HepG2 (cell line): ENCODE results near the gene PLCG2. TPM values are rescaled to one million over a fixed set of nuclear protein-coding genes. Genes with fewer than 3 reads are reported as not detected.

Experiments used
- ATAC-seq: fragments of 200-7000 bp; cut with Tn5 transposase; 3 replicates; pipeline ENCODE4 v1.9.1; 2020; ENCODE audit warnings: mild to moderate bottlenecking, moderate library complexity
- BruUV-seq: library from RNA; stranded (reverse); fragments of 400-500 nt; replicated peaks from 2 replicates; lab custom pipeline; 2021; lab: Mats Ljungman, UMichigan
- CTCF ChIA-PET: fragments of 300-600 bp; formaldehyde crosslinking; extraction: SDS; loops from one replicate; lab custom pipeline; 2021; ENCODE audit warnings: low total read pairs, inconsistent platforms, low intra/inter-chr PET ratio; lab: Yijun Ruan, JAX
- POLR2A ChIA-PET: fragments of 350-600 bp; sonication (Branson Sonifier 250); formaldehyde crosslinking; loops from one replicate; lab custom pipeline; 2020; ENCODE audit warnings: antibody characterized with exemption, inconsistent platforms; lab: Yijun Ruan, JAX
- DNase-seq: peaks from one replicate; pipeline ENCODE4 v3.0.0-alpha.2; 2015; ENCODE audit warnings: low spot score
- FAIRE-seq: peaks from 3 replicates; lab custom pipeline; 2011; peaks lifted over from hg19 to GRCh38; lab: Jason Lieb, UNC
- H2AFZ ChIP-seq: one replicate; pipeline ENCODE4 v1.6.1; 2011; ENCODE audit warnings: low read length, inconsistent platforms
- H3K27ac ChIP-seq: fragments of 300-600 bp; 3 replicates; pipeline ENCODE4 v1.8.0; 2011; ENCODE audit warnings: mixed run types, mild to moderate bottlenecking, mixed read lengths, low read length, inconsistent platforms; ENCODE audit not compliant: insufficient read depth; ENCODE audit errors: extremely low read length
- H3K27me3 ChIP-seq, 2 experiments: fragments of 200-600 bp in 1 of 2; 2 replicates in 1 of 2; 3 replicates in 1 of 2; pipeline versions ENCODE4 v1.6.0 to v1.8.0; 2011; ENCODE audit warnings: low read length in 2 of 2, mild to moderate bottlenecking in 2 of 2, moderate library complexity in 2 of 2, inconsistent platforms in 1 of 2; ENCODE audit not compliant: insufficient read depth in 2 of 2, control insufficient read depth in 1 of 2
- H3K36me3 ChIP-seq, 2 experiments: fragments of 200-600 bp in 1 of 2; replicated peaks in 1 of 2; 2 replicates in 1 of 2; 3 replicates in 1 of 2; pipeline versions ENCODE4 v1.5.1 to v1.8.0; 2011; ENCODE audit warnings: low read length in 2 of 2, inconsistent platforms in 1 of 2; ENCODE audit not compliant: insufficient read depth in 2 of 2, control insufficient read depth in 1 of 2
- H3K4me1 ChIP-seq: 2 replicates; pipeline ENCODE4 v1.5.1; 2012; ENCODE audit warnings: low read length, inconsistent platforms; ENCODE audit not compliant: insufficient read depth
- H3K4me2 ChIP-seq: 2 replicates; pipeline ENCODE4 v1.6.0; 2011; ENCODE audit warnings: low read depth, low read length, inconsistent platforms
- H3K4me3 ChIP-seq, 3 experiments: fragments of 200-600 bp in 1 of 3; sonication (generic), shearing (Covaris generic) in 1 of 3; replicated peaks in 1 of 3; 2 replicates each; pipeline ENCODE4 v1.5.1; 2011 to 2016; ENCODE audit warnings: low read length in 3 of 3, inconsistent platforms in 2 of 3, low read depth in 2 of 3, mild to moderate bottlenecking in 2 of 3, control low read depth in 1 of 3, mixed read lengths in 1 of 3; ENCODE audit not compliant: insufficient read depth in 1 of 3
- H3K79me2 ChIP-seq: one replicate; pipeline ENCODE4 v1.6.1; 2011; ENCODE audit warnings: low read length, inconsistent platforms; ENCODE audit not compliant: insufficient read depth
- H3K9ac ChIP-seq: 2 replicates; pipeline ENCODE4 v1.6.0; 2011; ENCODE audit warnings: mild to moderate bottlenecking, low read depth, low read length, inconsistent platforms; ENCODE audit not compliant: insufficient read depth
- H3K9me3 ChIP-seq: 2 replicates; pipeline ENCODE4 v1.5.1; 2012; ENCODE audit warnings: mild to moderate bottlenecking, low read length
- H4K20me1 ChIP-seq: 2 replicates; pipeline ENCODE4 v1.6.0; 2011; ENCODE audit warnings: inconsistent platforms, mild to moderate bottlenecking, low read length, moderate library complexity; ENCODE audit not compliant: insufficient read depth
- ARNT ChIP-seq: fragments of 450-650 bp; IDR thresholded peaks from 2 replicates; pipeline ENCODE4 v1.6.1; 2017
- CAMTA2 ChIP-seq: sonication (generic); formaldehyde crosslinking; IDR thresholded peaks from 2 replicates; pipeline ENCODE4 v1.4.0; 2020; ENCODE audit warnings: mild to moderate bottlenecking, missing genetic modification reagents, borderline replicate concordance
- DNMT3B ChIP-seq: conservative IDR thresholded peaks from 2 replicates; pipeline ENCODE4 v1.6.1; 2016; ENCODE audit warnings: missing biosample characterization, control low read depth
- HMG20B ChIP-seq: conservative IDR thresholded peaks from 2 replicates; pipeline ENCODE4 v1.6.1; 2016; ENCODE audit warnings: missing genetic modification reagents, missing compliant biosample characterization
- NBN ChIP-seq: fragments of 450-650 bp; conservative IDR thresholded peaks from 2 replicates; pipeline ENCODE4 v1.6.1; 2017
- NCOA1 ChIP-seq: sonication (generic); formaldehyde crosslinking; IDR thresholded peaks from 2 replicates; pipeline ENCODE4 v1.9.0; 2021; ENCODE audit warnings: missing genetic modification reagents
- NFIB ChIP-seq: sonication (generic); formaldehyde crosslinking; IDR thresholded peaks from 2 replicates; pipeline ENCODE4 v1.9.0; 2021; ENCODE audit warnings: missing genetic modification reagents, mild to moderate bottlenecking, borderline replicate concordance
- SIN3B ChIP-seq: fragments of 150-350 bp; IDR thresholded peaks from 2 replicates; pipeline ENCODE4 v1.6.1; 2014; ENCODE audit warnings: low read length
- SPEN ChIP-seq: sonication (generic); formaldehyde crosslinking; IDR thresholded peaks from 2 replicates; pipeline ENCODE4 v1.5.1; 2020; ENCODE audit warnings: low read depth, mild to moderate bottlenecking, missing genetic modification reagents
- ZMYM2 ChIP-seq: sonication (generic); formaldehyde crosslinking; IDR thresholded peaks from 2 replicates; pipeline ENCODE4 v1.8.0; 2022; ENCODE audit warnings: mild to moderate bottlenecking, missing genetic modification reagents
- ZNF251 ChIP-seq: sonication (generic); formaldehyde crosslinking; IDR thresholded peaks from 2 replicates; pipeline ENCODE4 v1.9.0; 2021; ENCODE audit warnings: mild to moderate bottlenecking, missing genetic modification reagents
- ZNF766 ChIP-seq: sonication (generic); formaldehyde crosslinking; IDR thresholded peaks from 2 replicates; pipeline ENCODE4 v1.5.0; 2020; ENCODE audit warnings: missing genetic modification reagents, borderline replicate concordance
- WGBS: methylation state at CpG from one replicate; pipeline ENCODE4 v1.1.6; 2017; ENCODE audit warnings: low lambda C conversion rate; 5-methylcytosine and 5-hydroxymethylcytosine counted together
- in situ Hi-C: cut with HindIII; loops from 2 replicates; pipeline ENCODE4 v1.10.0; 2017; ENCODE audit warnings: low pct_unique_long_range_greater_than_20kb; ENCODE audit not compliant: extremely low pct_ligation_motif_present
- intact Hi-C: fragments of 100-400 bp; cut with micrococcal nuclease; formaldehyde crosslinking; loops from one replicate; pipeline ENCODE4 v1.10.0; 2022; ENCODE audit not compliant: unreplicated experiment
- polyA plus RNA-seq, 8 experiments: library from polyadenylated mRNA; depleted of rRNA in 3 of 8; stranded (reverse) in 7 of 8; unstranded in 1 of 8; fragments of >200 nt; fragmentation: Illumina TruSeq in 4 of 8; extraction: Trizol in 4 of 8; gene quantifications; 2 replicates each; pipeline versions ENCODE4 v1.2.1 to v1.2.3, GENCODE V29; 2011 to 2016; ENCODE audit warnings: low read depth in 4 of 8, missing spikeins in 1 of 8, mixed read lengths in 1 of 8; ENCODE audit not compliant: insufficient read depth in 1 of 8
- total RNA-seq, 5 experiments: library from RNA; depleted of rRNA; stranded (reverse); fragments of >200 nt; fragmentation: Illumina TruSeq; extraction: Trizol; gene quantifications; 2 replicates each; pipeline ENCODE4 v1.2.3, GENCODE V29; 2016; ENCODE audit warnings: low read depth in 1 of 5
- TF ChIP-seq, protein P1 (sequence below): sonication (generic); formaldehyde crosslinking; IDR thresholded peaks from 2 replicates; pipeline ENCODE4 v1.9.0; 2022; ENCODE audit warnings: low read depth, missing genetic modification reagents

The PLCG2 gene
- total and polyA plus RNA-seq, 2 of the 13 experiments (the other 11 are each of a cell fraction or from before 2014, with no cell fraction given), result 0.13 to 0.18 TPM

DNA sequence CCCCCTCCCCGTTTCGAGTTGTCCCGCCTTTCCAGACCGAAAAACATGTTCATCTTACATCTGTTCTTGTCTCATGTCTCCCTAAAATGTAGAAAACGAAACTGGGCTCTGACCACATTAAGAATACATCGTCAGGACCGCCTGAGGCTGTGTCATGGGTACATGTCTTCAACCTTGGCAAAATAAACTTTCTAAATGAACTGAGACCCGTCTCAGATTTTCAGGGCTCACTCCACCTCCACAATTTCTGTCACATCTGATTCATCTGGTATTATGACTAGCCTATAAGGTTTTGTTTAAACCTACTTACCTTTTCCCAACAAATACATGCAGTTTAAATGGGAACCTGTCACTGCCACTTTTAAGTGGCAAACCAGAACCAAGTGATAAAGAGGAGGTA, 231.6 kb downstream of the PLCG2 start:
- H3K79me2 ChIP-seq, result no peaks in the 10 kb centered on the region
- peaks cover 36% of the 10 kb centered on the region for H3K9me3 ChIP-seq
- POLR2A ChIA-PET, result no interaction called here
- in situ Hi-C loops (no loop called here), intact Hi-C loops (no loop called here)
- DNase-seq (no peak), FAIRE-seq (no peak), ATAC-seq (no peak)
- TF ChIP-seq CAMTA2 (CRISPR knock-in tag) (no peak), SPEN (CRISPR knock-in tag) (no peak), HMG20B (CRISPR knock-in tag) (no peak), NFIB (CRISPR knock-in tag) (no peak), ZNF766 (CRISPR knock-in tag) (no peak), ZMYM2 (CRISPR knock-in tag) (no peak), NBN (no peak), DNMT3B (no peak), ARNT (no peak), ZNF251 (no peak), NCOA1 (no peak), SIN3B (no peak)
- TF ChIP-seq, protein P1, sequence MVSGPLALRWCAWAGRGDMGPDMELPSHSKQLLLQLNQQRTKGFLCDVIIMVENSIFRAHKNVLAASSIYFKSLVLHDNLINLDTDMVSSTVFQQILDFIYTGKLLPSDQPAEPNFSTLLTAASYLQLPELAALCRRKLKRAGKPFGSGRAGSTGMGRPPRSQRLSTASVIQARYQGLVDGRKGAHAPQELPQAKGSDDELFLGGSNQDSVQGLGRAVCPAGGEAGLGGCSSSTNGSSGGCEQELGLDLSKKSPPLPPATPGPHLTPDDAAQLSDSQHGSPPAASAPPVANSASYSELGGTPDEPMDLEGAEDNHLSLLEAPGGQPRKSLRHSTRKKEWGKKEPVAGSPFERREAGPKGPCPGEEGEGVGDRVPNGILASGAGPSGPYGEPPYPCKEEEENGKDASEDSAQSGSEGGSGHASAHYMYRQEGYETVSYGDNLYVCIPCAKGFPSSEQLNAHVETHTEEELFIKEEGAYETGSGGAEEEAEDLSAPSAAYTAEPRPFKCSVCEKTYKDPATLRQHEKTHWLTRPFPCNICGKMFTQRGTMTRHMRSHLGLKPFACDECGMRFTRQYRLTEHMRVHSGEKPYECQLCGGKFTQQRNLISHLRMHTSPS (CRISPR knock-in tag), result no peak
- CTCF ChIA-PET, result no interaction called here
- no peak overlapping the region for H3K27ac ChIP-seq
- H3K9ac ChIP-seq, result no peak overlapping the region
- BruUV-seq, result no TSS peak
- H4K20me1 ChIP-seq, result no peaks in the 10 kb centered on the region
- H2AFZ ChIP-seq, result no peak overlapping the region
- H3K36me3 ChIP-seq, result no peaks in the 10 kb centered on the region
- WGBS, result 3% methylated on average over 8 of the region's 8 CpGs
- H3K27me3 ChIP-seq, result peaks cover 0 to 6% of the 10 kb centered on the region in 2 experiments; a peak in 2 of 5 replicates
- no peaks in the 10 kb centered on the region for H3K4me1 ChIP-seq
- H3K4me3 ChIP-seq, result no peak overlapping the region
- H3K4me2 ChIP-seq, result no peak overlapping the region
